Motor neuron (in vitro differentiated cells): Measurements from ENCODE around the gene LIPI. TPM values are rescaled to one million over a fixed set of nuclear protein-coding genes. Genes with fewer than 3 reads are reported as not detected.
"Not testable (repeated sequence)": the region's sequence is repeated elsewhere in the genome, so short reads cannot be mapped to it uniquely, and the experiment has no call there.

Experiments used
- ATAC-seq, 8 experiments: fragments of 200-7000 bp; cut with Tn5 transposase; replicated peaks in 6 of 8; 2 replicates each; pipeline ENCODE4 v1.8.0; 2021; ENCODE audit warnings: mild to moderate bottlenecking in 8 of 8, moderate library complexity in 8 of 8
- H3K27ac ChIP-seq, 2 donors: fragments of 250-450 bp; sonication (Bioruptor Pico); 2 replicates each; pipeline ENCODE4 v1.9.0; 2021; ENCODE audit warnings: antibody characterized with exemption in 2 of 2, mild to moderate bottlenecking in 2 of 2, moderate library complexity in 1 of 2
- H3K4me1 ChIP-seq, 2 donors: fragments of 250-450 bp; sonication (Bioruptor Pico); replicated peaks in 1 of 2; 2 replicates each; pipeline ENCODE4 v1.6.1; 2021; ENCODE audit warnings: antibody characterized with exemption in 2 of 2, mild to moderate bottlenecking in 2 of 2, moderate library complexity in 1 of 2
- H3K4me3 ChIP-seq, 5 donors: fragments of 250-450 bp; sonication (Bioruptor Pico); 2 replicates each; pipeline ENCODE4 v1.9.0; 2021; ENCODE audit warnings: antibody characterized with exemption in 5 of 5, mild to moderate bottlenecking in 5 of 5, moderate library complexity in 4 of 5
- WGBS, 10 experiments: fragments of 450-650 bp; shearing (Covaris generic); methylation state at CpG; one replicate each; pipeline ENCODE4 v1.0.0; 2022; 5-methylcytosine and 5-hydroxymethylcytosine counted together
- in situ Hi-C, 9 experiments: fragments of 400-800 bp; cut with MboI; loops; one replicate each; pipeline ENCODE4 v1.15.0; 2021; ENCODE audit warnings: low sequenced_read_pairs in 9 of 9, low pct_unique_long_range_greater_than_20kb in 2 of 9; ENCODE audit not compliant: unreplicated experiment in 9 of 9
- total RNA-seq, 8 experiments: library from RNA; unstranded; fragments of 300-600 nt; gene quantifications; 2 replicates each; pipeline versions ENCODE4 v1.2.3 to v1.2.4, GENCODE V29; 2022

LIPI gene
- total RNA-seq, 8 experiments from 2014 or later: not detected

GRCh38 chr21:14063620-14064295, 147.0 kb downstream of the LIPI start:
- in situ Hi-C loops, H3K4me1 ChIP-seq, H3K27ac ChIP-seq, H3K4me3 ChIP-seq: not testable (repeated sequence)
- WGBS, 10 experiments: 13% methylated on average over 3 of the region's 57 CpGs; no CpG with 5 or more reads in 9 of the 10 experiments
- peak in 2 of 8 experiments; percentile 93 to 98 for ATAC-seq

GRCh38 chr21:14062684-14063083, 148.1 kb downstream of the LIPI start:
- ATAC-seq, H3K4me1 ChIP-seq, H3K27ac ChIP-seq, H3K4me3 ChIP-seq, in situ Hi-C loops: not testable (repeated sequence)
- no CpG with 5 or more reads among the region's 19 CpGs for WGBS, 10 experiments

GRCh38 chr21:14061820-14062219, 148.9 kb downstream of the LIPI start:
- ATAC-seq, H3K27ac ChIP-seq, in situ Hi-C loops, H3K4me1 ChIP-seq, H3K4me3 ChIP-seq: not testable (repeated sequence)
- no CpG with 5 or more reads among the region's 10 CpGs for WGBS, 10 experiments

- in situ Hi-C loops, ATAC-seq, H3K4me3 ChIP-seq, H3K27ac ChIP-seq, H3K4me1 ChIP-seq: not testable (repeated sequence)
- WGBS, 10 experiments: 80 to 100% (median 100%) methylated on average over 1 to 3 of the region's 12 CpGs; no CpG with 5 or more reads in 7 of the 10 experiments
These were observed 151.6 kb downstream of the LIPI start for GRCh38 chr21:14058995-14059627.

Other genes starting within 250 kb of the LIPI start
- gene RBM11, start 5.2 kb upstream of the LIPI start, total RNA-seq: 10 to 100 TPM in 3 of 8 experiments, 1 to 10 TPM in 2, under 1 TPM in 2, not detected in 1; 0.20 to 13.0 (median 5.8) TPM
- 100 to 1,000 TPM in 1 of 8 experiments, 10 to 100 TPM in 7; 19.1 to 114 (median 63.5) TPM for gene HSPA13, start 172.2 kb upstream of the LIPI start, total RNA-seq